ENCODE results near the gene ASPRV1. TPM values are rescaled to one million over a fixed set of nuclear protein-coding genes. Genes with fewer than 3 reads are reported as not detected.

The ASPRV1 gene
- polyA plus RNA-seq, 1 of the 3 experiments (the other 2 are of a cell fraction): 0.20 TPM

DNA sequence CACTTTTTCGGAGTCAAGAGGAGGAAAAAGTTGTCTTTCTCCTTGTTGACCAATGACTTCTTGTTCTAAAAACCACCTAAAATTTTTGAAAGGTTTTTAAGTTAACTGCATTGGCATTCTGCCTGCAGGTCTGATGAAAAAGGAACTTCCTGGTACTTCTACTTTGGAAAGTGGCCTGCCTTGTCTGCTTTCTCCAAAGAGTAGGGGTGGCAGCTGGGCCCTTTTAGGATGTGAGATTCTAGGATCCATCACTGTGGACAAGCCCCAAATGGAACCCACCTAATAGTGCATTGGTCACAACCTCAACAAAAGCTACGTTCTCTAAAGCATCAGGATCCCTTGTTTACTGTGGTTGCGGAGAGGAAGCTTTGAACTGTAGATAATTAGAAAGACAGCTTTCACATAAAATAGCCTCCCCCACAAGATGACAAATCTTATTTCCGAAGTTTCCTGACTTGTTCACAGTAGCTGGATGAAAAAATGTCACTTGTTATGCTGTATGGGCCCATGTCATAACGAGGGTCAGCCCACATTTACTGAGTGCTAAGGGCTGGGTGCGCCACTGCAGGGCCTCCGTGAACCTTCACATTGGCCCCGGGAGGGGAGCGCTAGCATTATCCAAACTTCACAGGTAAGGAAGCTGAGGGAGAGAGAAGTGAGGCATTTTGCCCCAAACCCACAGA, 17.4 kb downstream of the ASPRV1 start:
- WGBS (ENCODE audit: low lambda C conversion rate): 84% methylated on average over 9 of the region's 9 CpGs
- H3K9me2 ChIP-seq: no peaks in the 10 kb centered on the region
- no peaks in the 10 kb centered on the region for H3K79me2 ChIP-seq (ENCODE audit: insufficient read depth)
- no peaks in the 10 kb centered on the region for H3K9me3 ChIP-seq
- ChIA-PET POLR2A (no interaction called here), CTCF (no interaction called here)
- TF ChIP-seq MXI1 (IDR thresholded peaks at IDR 0.05; ENCODE audit: low read depth, low read length) (no peak), JUND (IDR thresholded peaks at IDR 0.05) (no peak), YY1 (IDR thresholded peaks at IDR 0.05; ENCODE audit: low read depth) (no peak), EP300 (IDR thresholded peaks at IDR 0.05; ENCODE audit: borderline replicate concordance in 1 of 2, low read depth in 1 of 2, low read length in 1 of 2) (no peak)
- TF ChIP-seq, protein P1, sequence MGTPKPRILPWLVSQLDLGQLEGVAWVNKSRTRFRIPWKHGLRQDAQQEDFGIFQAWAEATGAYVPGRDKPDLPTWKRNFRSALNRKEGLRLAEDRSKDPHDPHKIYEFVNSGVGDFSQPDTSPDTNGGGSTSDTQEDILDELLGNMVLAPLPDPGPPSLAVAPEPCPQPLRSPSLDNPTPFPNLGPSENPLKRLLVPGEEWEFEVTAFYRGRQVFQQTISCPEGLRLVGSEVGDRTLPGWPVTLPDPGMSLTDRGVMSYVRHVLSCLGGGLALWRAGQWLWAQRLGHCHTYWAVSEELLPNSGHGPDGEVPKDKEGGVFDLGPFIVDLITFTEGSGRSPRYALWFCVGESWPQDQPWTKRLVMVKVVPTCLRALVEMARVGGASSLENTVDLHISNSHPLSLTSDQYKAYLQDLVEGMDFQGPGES (IDR thresholded peaks at IDR 0.05; ENCODE audit: low read depth, low read length): no peak
- TF ChIP-seq, protein P2, sequence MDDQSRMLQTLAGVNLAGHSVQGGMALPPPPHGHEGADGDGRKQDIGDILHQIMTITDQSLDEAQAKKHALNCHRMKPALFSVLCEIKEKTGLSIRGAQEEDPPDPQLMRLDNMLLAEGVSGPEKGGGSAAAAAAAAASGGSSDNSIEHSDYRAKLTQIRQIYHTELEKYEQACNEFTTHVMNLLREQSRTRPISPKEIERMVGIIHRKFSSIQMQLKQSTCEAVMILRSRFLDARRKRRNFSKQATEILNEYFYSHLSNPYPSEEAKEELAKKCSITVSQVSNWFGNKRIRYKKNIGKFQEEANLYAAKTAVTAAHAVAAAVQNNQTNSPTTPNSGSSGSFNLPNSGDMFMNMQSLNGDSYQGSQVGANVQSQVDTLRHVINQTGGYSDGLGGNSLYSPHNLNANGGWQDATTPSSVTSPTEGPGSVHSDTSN (IDR thresholded peaks at IDR 0.05): no peak
- TF ChIP-seq, protein P3, sequence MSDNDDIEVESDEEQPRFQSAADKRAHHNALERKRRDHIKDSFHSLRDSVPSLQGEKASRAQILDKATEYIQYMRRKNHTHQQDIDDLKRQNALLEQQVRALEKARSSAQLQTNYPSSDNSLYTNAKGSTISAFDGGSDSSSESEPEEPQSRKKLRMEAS (IDR thresholded peaks at IDR 0.05; ENCODE audit: low read depth): no peak
- H3K36me3 ChIP-seq (replicated peaks in 1 of 2; ENCODE audit: control insufficient read depth in 1 of 2, insufficient read depth in 2 of 2, low read length in 1 of 2): peaks cover 19 to 20% of the 10 kb centered on the region in 2 experiments
- no peak overlapping the region for H3K4me2 ChIP-seq
- H2AFZ ChIP-seq (ENCODE audit: low read depth): no peak overlapping the region
- H3K27ac ChIP-seq (ENCODE audit: low read depth in 2 of 2, low read length in 1 of 2): no peak overlapping the region
- no peaks in the 10 kb centered on the region for H3K27me3 ChIP-seq (ENCODE audit: insufficient read depth)
- H3K9ac ChIP-seq: no peak overlapping the region
- DNase-seq: no peak
- H3K4me3 ChIP-seq (ENCODE audit: low read depth in 2 of 2, low read length in 1 of 2): no peak overlapping the region
- H3K4me1 ChIP-seq (ENCODE audit: control insufficient read depth in 1 of 2, insufficient read depth in 2 of 2, low read depth in 1 of 2, low read length in 1 of 2): peaks cover 0 to 8% of the 10 kb centered on the region in 2 experiments; a peak in 1 of 4 replicates
- no peaks in the 10 kb centered on the region for H4K20me1 ChIP-seq (ENCODE audit: insufficient read depth)
- no peaks in the 10 kb centered on the region for H3F3A ChIP-seq (replicated peaks; ENCODE audit: insufficient read depth)

DNA sequence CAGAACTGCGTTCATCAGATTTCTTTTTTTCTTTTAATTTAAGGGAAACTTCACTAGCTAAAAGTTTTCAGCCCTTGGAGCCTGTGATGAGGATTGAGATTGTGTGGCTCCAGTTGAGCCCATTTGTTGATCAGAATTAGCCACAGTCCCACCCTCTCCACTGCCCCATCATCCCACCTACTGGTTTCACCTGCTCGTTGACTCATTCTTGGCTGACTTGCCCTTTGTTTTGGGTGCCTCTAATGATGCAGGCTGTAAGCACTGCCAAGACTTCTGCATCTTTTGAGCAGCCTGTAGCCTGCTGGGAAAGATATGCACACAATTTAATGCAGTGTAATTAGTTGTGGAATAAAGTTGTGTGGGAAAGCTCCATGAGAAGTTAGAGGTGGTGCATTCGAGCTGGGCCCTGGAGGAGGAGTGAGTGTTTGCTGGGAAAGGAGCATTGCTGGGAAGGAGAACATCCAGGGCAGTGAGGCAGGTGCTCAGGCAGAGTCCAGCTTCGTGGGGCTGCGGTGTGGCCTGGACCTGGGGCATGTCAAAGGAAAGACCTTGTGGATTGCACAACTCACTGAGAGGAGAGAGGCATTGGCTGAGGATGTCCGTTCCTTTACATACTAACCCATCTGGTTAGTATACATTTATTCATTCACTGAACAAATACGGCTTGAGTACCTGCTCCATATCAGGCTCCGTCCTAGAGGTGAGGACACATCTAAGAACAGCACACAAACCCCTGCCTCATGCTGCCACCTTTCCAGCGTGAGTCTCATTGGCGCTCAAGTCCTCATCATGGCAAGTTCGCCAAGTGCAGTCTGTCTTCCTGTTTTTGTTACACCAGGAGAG, 18.2 kb downstream of the ASPRV1 start:
- H2AFZ ChIP-seq (ENCODE audit: low read depth): no peak overlapping the region
- ChIA-PET POLR2A (no interaction called here), CTCF (no interaction called here)
- no peak overlapping the region for H3K9ac ChIP-seq
- H3K4me1 ChIP-seq (ENCODE audit: control insufficient read depth in 1 of 2, insufficient read depth in 2 of 2, low read depth in 1 of 2, low read length in 1 of 2): peaks cover 0 to 8% of the 10 kb centered on the region in 2 experiments; a peak in 1 of 4 replicates
- peaks cover 22 to 27% of the 10 kb centered on the region in 2 experiments for H3K36me3 ChIP-seq (replicated peaks in 1 of 2; ENCODE audit: control insufficient read depth in 1 of 2, insufficient read depth in 2 of 2, low read length in 1 of 2)
- no peaks in the 10 kb centered on the region for H4K20me1 ChIP-seq (ENCODE audit: insufficient read depth)
- H3K27me3 ChIP-seq (ENCODE audit: insufficient read depth): no peaks in the 10 kb centered on the region
- H3K9me2 ChIP-seq: no peaks in the 10 kb centered on the region
- WGBS (ENCODE audit: low lambda C conversion rate): 92% methylated on average over 11 of the region's 11 CpGs
- H3K9me3 ChIP-seq: no peaks in the 10 kb centered on the region
- H3K4me2 ChIP-seq: no peak overlapping the region
- no peaks in the 10 kb centered on the region for H3K79me2 ChIP-seq (ENCODE audit: insufficient read depth)
- no peaks in the 10 kb centered on the region for H3F3A ChIP-seq (replicated peaks; ENCODE audit: insufficient read depth)
- no peak for DNase-seq
- no peak overlapping the region for H3K27ac ChIP-seq (ENCODE audit: low read depth in 2 of 2, low read length in 1 of 2)
- no peak overlapping the region for H3K4me3 ChIP-seq (ENCODE audit: low read depth in 2 of 2, low read length in 1 of 2)
- TF ChIP-seq GATA2 (CRISPR knock-in tag; IDR thresholded peaks at IDR 0.05) (no peak), MEF2A (IDR thresholded peaks at IDR 0.05; ENCODE audit: borderline replicate concordance, low read depth) (no peak), EP300 (IDR thresholded peaks at IDR 0.05; ENCODE audit: borderline replicate concordance in 1 of 2, low read depth in 1 of 2, low read length in 1 of 2) (no peak), POLR2AphosphoS5 (IDR thresholded peaks at IDR 0.05; ENCODE audit: low read depth, low read length) (no peak), CHD2 (IDR thresholded peaks at IDR 0.05; ENCODE audit: low read length, partially characterized antibody) (no peak), YY1 (IDR thresholded peaks at IDR 0.05; ENCODE audit: low read depth) (no peak), FOSL2 (IDR thresholded peaks at IDR 0.05; ENCODE audit: borderline replicate concordance, low read depth) (no peak), TAF1 (IDR thresholded peaks at IDR 0.05; ENCODE audit: borderline replicate concordance, low read depth, low read length) (no peak), TEAD4 (IDR thresholded peaks at IDR 0.05; ENCODE audit: borderline replicate concordance, insufficient read depth) (no peak)
- TF ChIP-seq, protein P2 (IDR thresholded peaks at IDR 0.05): no peak
- TF ChIP-seq, protein P4, sequence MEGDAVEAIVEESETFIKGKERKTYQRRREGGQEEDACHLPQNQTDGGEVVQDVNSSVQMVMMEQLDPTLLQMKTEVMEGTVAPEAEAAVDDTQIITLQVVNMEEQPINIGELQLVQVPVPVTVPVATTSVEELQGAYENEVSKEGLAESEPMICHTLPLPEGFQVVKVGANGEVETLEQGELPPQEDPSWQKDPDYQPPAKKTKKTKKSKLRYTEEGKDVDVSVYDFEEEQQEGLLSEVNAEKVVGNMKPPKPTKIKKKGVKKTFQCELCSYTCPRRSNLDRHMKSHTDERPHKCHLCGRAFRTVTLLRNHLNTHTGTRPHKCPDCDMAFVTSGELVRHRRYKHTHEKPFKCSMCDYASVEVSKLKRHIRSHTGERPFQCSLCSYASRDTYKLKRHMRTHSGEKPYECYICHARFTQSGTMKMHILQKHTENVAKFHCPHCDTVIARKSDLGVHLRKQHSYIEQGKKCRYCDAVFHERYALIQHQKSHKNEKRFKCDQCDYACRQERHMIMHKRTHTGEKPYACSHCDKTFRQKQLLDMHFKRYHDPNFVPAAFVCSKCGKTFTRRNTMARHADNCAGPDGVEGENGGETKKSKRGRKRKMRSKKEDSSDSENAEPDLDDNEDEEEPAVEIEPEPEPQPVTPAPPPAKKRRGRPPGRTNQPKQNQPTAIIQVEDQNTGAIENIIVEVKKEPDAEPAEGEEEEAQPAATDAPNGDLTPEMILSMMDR (IDR thresholded peaks at IDR 0.05): no peak
